ENCODE results near the gene SLC25A30. TPM values are rescaled to one million over a fixed set of nuclear protein-coding genes. Genes with fewer than 3 reads are reported as not detected.
A peak's percentile ranks its signal among the peaks of the same experiment; 100 is the strongest.

Gene SLC25A30
- total and polyA plus RNA-seq, 4 donors: 5.4 to 59.2 (median 17.8) TPM

GRCh38 chr13:45416516-45417128 lies 1.6 kb downstream of the SLC25A30 start:
- 37% methylated on average over 10 of the region's 10 CpGs for WGBS
- no peaks in the 10 kb centered on the region for H3K36me3 ChIP-seq (ENCODE audit: control insufficient read depth in 4 of 4, insufficient read depth in 3 of 4, low read depth in 1 of 4, low read length in 3 of 4)
- no peaks in the 10 kb centered on the region for H3K27me3 ChIP-seq (ENCODE audit: control insufficient read depth in 4 of 4, insufficient read depth in 4 of 4, low read length in 3 of 4)
- peak overlapping the region; percentile 82 to 97 for H3K9ac ChIP-seq (ENCODE audit: low read depth in 1 of 2, low read length in 2 of 2)
- H3K27ac ChIP-seq (ENCODE audit: low read depth in 1 of 2, low read length in 2 of 2): peak overlapping the region; percentile 88 to 89
- DNase-seq (ENCODE audit: low spot score): no peak
- peak overlapping the region; percentile 71 to 95 (median 73) for H3K4me3 ChIP-seq (ENCODE audit: low read depth in 1 of 3, low read length in 3 of 3)
- peaks cover 7 to 31% (median 22%) of the 10 kb centered on the region in 4 donors for H3K4me1 ChIP-seq (ENCODE audit: control insufficient read depth in 4 of 4, insufficient read depth in 4 of 4, low read length in 3 of 4)
- no peaks in the 10 kb centered on the region for H3K9me3 ChIP-seq (ENCODE audit: control insufficient read depth in 4 of 4, low read length in 3 of 4)
- no peak for TF ChIP-seq FOXA2 (IDR thresholded peaks at IDR 0.05)
- TF ChIP-seq TAF1 (conservative IDR thresholded peaks at IDR 0.05): no peak
- no peak for TF ChIP-seq SP1 (IDR thresholded peaks at IDR 0.05)
- TF ChIP-seq CTCF (IDR thresholded peaks at IDR 0.05; ENCODE audit: low read depth, low read length, missing input control): no peak
- no peak for TF ChIP-seq MAX (IDR thresholded peaks at IDR 0.05)
- no peak for TF ChIP-seq NR2F2 (IDR thresholded peaks at IDR 0.05)

GRCh38 chr13:45415112-45415511 lies 3.1 kb downstream of the SLC25A30 start:
- Histone ChIP-seq H3K4me1 (ENCODE audit: control insufficient read depth in 4 of 4, insufficient read depth in 4 of 4, low read length in 3 of 4) (peaks cover 7 to 31% (median 22%) of the 10 kb centered on the region in 4 donors), H3K27ac (ENCODE audit: low read depth in 1 of 2, low read length in 2 of 2) (peak overlapping the region; percentile 74 to 86), H3K9me3 (ENCODE audit: control insufficient read depth in 4 of 4, low read length in 3 of 4) (no peaks in the 10 kb centered on the region), H3K36me3 (ENCODE audit: control insufficient read depth in 4 of 4, insufficient read depth in 3 of 4, low read depth in 1 of 4, low read length in 3 of 4) (peaks cover 0 to 12% (median 1%) of the 10 kb centered on the region in 4 donors), H3K27me3 (ENCODE audit: control insufficient read depth in 4 of 4, insufficient read depth in 4 of 4, low read length in 3 of 4) (no peaks in the 10 kb centered on the region), H3K4me3 (ENCODE audit: low read depth in 1 of 3, low read length in 3 of 3) (peak overlapping the region; percentile 16 to 47 (median 35)), H3K9ac (ENCODE audit: low read depth in 1 of 2, low read length in 2 of 2) (peak overlapping the region; percentile 20 to 81)
- no peak for DNase-seq (ENCODE audit: low spot score)
- WGBS: 64% methylated on average over 1 of the region's 1 CpG
- TF ChIP-seq HNF4A (conservative IDR thresholded peaks at IDR 0.05) (no peak), CTCF (IDR thresholded peaks at IDR 0.05; ENCODE audit: low read depth, low read length, missing input control) (no peak), REST (IDR thresholded peaks at IDR 0.05) (no peak), MAX (IDR thresholded peaks at IDR 0.05) (no peak), GABPA (IDR thresholded peaks at IDR 0.05 in 1 of 2, conservative IDR thresholded peaks at IDR 0.05 in 1 of 2) (no peak), JUND (IDR thresholded peaks at IDR 0.05) (no peak), RAD21 (IDR thresholded peaks at IDR 0.05) (no peak), ATF3 (IDR thresholded peaks at IDR 0.05) (no peak), YY1 (IDR thresholded peaks at IDR 0.05) (no peak), FOXA2 (IDR thresholded peaks at IDR 0.05) (no peak), ZBTB33 (IDR thresholded peaks at IDR 0.05) (no peak)
